GM18909 (cell line): ENCODE measurements around the gene PRR16.

ENCODE experiments used
- ATAC-seq: cut with Tn5 transposase; IDR thresholded peaks from one replicate; pipeline ENCODE4 v1.9.1; 2021; ENCODE audit warnings: mild to moderate bottlenecking; ENCODE audit not compliant: unreplicated experiment, poor library complexity

Gene PRR16

GRCh38 chr5:120555345-120555744 is 91.2 kb downstream of the PRR16 start:
- no peak for ATAC-seq

DNA sequence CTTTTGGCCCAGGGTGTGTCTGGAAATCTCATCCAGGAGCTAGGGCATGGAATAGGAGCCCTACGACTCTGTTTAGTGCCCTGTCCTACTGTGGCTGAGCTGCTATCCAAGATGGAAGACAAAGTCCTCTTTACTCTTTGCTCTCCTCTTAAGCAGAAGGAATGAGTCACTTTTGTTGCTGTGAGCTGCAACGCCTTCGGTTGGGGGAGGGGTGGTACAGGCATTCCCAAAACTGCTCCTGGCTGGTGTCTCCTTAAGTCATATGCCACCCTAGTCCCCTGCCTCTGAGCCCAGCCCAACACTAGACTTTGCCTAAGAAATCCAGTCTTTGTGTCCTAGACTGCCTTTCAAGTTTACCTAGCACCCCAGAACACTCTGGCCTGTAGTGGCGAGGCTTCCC is 99.9 kb downstream of the PRR16 start:
- ATAC-seq = no peak

DNA sequence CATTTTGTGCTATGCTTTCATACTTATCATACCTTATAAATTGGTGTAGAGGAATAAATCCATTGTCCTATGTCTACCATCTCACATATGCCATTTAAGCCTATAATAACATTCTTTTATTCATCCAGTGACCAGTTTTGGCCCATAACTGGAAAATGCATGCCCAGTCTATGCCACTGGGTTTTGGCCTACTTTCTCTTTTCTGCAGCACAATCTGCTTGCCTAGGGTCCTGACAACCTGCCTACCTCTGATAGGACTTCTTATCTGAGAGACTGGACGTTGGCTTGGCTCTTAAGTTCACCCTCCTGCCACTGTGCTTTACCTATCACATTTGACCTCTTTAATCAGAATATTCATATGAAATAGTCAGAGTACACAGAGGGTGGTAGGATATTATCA is 103.0 kb downstream of the PRR16 start:
- no peak for ATAC-seq

GRCh38 chr5:120567921-120568320 is 103.8 kb downstream of the PRR16 start:
- no peak for ATAC-seq

- ATAC-seq = no peak
Measured at GRCh38 chr5:120568711-120569110, 104.6 kb downstream of the PRR16 start.

- no peak for ATAC-seq
Measured at GRCh38 chr5:120576588-120576987, 112.5 kb downstream of the PRR16 start.

- ATAC-seq = no peak
Measured at GRCh38 chr5:120582635-120583034, 118.5 kb downstream of the PRR16 start.

GRCh38 chr5:120586646-120587045 is 122.5 kb downstream of the PRR16 start:
- no peak for ATAC-seq

- ATAC-seq = no peak
Measured at GRCh38 chr5:120591911-120592310, 127.8 kb downstream of the PRR16 start.

GRCh38 chr5:120599576-120599975 is 135.5 kb downstream of the PRR16 start:
- ATAC-seq = no peak

- ATAC-seq = no peak
Measured at GRCh38 chr5:120600639-120601038, 136.5 kb downstream of the PRR16 start.

GRCh38 chr5:120602033-120602432 is 137.9 kb downstream of the PRR16 start:
- ATAC-seq = no peak

DNA sequence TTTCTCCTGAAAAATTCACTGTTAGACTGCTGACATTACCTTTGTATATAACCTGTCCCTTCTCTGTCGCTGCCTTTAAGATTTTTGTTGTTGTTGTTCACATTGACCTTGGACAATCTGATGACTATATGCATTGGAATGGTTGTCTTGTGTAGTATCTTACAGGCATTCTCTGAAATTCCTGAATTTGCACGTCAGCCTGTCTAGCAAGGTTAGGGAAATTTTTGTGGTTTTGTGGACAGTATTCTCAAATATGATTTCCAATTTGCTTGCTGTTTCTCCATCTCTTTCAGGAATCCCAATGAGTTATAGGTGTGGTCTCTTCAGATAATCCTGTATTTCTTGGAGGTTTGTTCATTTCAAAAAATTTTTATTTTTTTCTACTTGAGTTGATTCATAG is 140.8 kb downstream of the PRR16 start:
- no peak for ATAC-seq

DNA sequence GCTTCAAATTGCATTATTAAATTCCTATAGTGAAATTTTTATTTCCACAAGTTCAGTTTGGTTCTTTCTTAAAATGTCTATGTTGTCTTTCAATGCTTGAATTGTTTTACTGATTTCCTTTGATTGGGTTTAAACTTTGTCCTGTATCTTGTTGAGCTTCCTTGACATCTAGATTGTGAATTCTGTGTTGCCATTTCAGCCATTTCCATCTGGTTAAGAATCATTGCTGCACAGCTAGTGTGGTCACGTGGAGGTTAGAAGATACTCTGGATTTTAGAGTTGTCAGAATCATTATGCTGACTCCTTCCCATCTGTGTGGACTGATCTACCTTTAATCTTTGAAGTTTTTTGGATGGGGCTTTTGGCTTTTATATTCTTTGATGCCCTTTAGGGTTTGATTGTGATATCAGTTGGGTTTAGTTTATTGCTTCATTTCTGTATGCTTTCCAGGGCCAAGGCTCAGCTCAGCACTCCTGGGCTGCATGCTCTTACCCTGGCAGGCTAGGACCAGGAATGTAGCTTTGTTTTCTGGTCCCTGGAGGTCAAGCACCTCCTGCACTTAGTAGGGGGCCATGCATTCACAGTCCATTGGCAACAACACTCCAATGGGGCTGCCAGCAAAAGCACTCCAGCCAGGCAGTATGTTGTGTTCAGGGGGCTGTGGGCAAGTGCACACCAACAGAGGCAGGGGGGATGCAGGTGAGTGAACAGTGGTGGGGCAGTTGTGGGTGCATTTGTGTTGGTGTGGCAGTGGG is 141.4 kb downstream of the PRR16 start:
- ATAC-seq = no peak

- no peak for ATAC-seq
Measured at GRCh38 chr5:120609570-120609969, 145.5 kb downstream of the PRR16 start.

DNA sequence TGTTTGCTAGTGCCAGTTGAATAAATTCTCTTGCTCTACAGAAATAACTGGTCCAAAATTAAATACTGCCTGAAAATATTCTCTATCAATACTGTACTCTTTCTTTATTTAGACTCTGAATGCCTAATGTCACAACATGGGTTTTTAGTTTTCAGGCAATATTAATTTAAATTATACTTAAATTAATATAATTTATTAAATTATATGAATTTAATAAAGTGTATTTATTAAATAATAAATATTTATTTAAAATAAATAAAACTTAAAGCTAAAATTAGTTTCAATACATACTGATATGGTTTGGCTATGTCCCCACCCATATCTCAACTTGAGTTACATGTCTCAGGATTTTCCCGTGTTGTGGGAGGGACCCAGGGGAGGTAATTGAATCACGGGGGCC is 146.0 kb downstream of the PRR16 start:
- ATAC-seq = no peak

DNA sequence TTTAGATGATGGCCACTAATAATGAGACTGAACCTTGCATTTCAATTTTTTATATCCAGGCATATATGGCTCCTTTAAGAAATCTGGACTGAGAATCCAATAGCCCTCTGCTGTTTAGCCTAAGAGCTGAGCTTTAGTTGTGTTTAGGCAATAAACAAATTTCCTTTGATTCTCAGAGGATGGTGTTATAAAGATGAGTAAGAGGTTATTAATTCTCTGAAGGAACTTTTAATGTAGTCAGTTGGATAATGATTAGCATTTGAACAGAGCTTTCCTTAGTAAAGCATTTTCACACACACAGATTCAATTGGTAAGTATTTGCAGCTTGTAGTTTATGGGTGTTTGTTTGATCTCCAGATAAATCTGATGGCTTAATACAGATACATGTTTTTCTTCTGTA is 149.6 kb downstream of the PRR16 start:
- no peak for ATAC-seq

- no peak for ATAC-seq
Measured at GRCh38 chr5:120614531-120615180, 150.6 kb downstream of the PRR16 start.

GRCh38 chr5:120615967-120616645 is 152.0 kb downstream of the PRR16 start:
- ATAC-seq = no peak

DNA sequence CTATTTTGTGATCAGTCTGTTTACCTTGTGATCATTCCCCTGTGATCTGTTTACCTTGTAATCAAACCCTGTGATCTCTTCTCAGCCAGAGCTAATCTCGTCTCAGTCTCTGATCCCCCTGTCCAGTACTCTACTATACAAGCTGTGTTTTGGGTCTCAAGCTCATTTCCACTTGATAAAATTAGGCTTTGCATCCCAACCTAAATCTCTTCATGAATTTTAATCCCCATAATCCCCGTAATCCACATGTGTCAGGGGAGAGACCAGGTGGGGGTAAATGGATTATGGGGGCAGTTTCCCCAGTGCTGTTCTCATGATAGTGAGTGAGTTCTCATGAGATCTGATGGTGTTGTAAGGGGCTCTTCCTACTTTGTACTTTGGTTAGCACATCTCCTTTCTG is 157.2 kb downstream of the PRR16 start:
- no peak for ATAC-seq

DNA sequence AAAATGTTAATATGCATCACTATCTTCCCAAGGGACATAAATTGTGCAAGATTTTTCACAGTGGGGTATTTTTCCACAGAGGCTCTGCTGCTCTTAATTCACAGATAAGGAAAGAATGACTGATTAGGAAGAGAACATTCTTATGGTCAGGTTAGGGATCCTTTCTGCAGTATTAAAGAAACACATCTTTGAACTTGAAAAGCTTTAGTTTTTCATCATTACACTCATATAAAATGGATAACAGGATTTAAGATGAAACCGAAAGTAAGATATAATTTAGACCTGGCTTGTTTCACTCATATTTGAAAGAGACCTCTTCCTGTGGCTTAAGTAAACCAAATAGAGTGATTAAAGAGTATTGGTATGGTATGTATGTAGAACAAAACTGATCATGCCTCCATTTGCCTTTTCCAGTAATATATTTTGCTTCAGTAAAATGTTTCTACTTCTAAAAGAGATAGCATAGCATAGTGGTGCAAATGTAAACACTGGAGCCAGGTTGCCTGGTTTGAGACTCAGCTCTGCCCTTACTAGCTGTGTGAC is 160.0 kb downstream of the PRR16 start:
- ATAC-seq = no peak
